ENCODE measurements around the gene NRG3.

The NRG3 gene

DNA sequence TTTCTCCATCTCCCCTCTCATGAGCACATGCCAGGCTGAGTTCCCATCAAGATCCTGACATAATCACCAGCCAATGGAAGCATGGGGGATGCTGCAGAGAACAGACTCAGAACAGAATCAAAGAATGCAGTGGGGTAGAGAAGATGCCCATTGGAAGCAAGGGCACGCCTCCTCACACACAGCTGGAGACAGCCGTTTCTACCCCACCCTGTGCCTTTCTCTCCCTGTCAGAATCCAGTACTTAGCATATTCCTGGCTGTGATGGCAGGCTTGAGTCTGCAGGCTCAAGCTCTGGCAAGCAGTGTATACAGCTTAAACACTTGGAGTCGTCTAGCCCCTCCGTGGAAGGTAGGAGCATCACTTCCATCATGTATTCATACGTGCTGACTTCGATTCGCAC is 867.9 kb downstream of the NRG3 start:
- DNase-seq: no peak

GRCh38 chr10:82750538-82750937 is 875.5 kb downstream of the NRG3 start:
- no peak for DNase-seq

DNA sequence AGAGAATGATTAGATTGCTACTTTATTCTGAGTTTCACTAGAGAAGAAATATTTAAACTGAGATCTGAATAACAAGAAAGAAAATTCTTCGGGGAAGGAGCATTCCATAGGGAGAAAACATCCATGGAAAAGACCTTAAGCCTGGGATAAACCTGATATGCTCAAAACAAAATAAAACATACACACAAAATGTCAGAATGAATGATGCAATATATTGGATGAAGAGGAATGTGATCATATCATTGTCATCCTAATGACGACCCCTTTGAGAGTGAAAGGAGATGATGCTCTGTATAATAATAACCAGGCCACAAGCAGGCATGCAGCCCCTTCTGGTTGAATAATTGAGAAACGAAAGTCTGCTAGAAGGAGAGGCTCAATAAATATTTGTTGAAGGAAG is 882.4 kb downstream of the NRG3 start:
- DNase-seq: no peak

- no peak for DNase-seq
These were observed 882.9 kb downstream of the NRG3 start for GRCh38 chr10:82757901-82758300.

- no peak for DNase-seq
These were observed 884.1 kb downstream of the NRG3 start for GRCh38 chr10:82759050-82759449.

DNA sequence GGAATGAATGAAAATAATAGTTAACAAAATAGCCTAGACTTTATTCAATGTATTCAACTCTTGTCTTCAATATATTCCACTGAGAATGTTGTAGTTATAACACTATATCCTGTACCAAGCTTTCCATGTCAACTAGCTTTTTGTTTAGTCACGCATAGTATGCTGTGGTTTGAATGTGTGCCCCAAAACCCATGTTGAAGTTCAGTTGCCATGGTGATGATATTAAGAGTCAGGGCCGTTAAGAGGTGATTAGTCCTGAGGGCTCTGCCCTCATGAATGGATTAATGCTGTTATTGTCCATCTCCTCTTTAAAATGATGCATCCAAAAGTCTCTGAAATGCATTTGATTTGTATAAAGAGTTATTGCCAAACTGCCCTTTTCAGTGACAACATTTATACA is 887.6 kb downstream of the NRG3 start:
- DNase-seq: no peak

- DNase-seq: no peak
These were observed 893.0 kb downstream of the NRG3 start for GRCh38 chr10:82768040-82768439.

- no peak for DNase-seq
These were observed 903.9 kb downstream of the NRG3 start for GRCh38 chr10:82778908-82779307.

DNA sequence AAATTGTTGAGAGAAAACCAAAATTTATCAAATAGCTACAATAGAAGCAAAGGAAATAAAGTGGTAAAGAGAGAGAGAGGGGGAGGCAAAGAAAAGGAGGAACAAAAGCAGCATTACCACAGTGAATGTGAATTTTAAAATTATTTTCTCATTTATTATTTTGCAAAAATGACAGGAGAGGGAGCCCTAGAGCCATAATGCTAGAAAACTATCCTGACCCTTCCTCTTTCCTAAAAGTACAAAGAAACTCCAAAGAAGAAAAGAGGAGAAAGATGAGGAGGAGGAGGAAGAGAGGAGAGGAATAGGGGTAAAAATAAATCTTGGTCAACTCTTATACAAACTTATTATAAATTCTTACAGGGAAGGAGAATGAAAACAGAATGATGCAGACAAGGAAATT is 921.5 kb downstream of the NRG3 start:
- DNase-seq: no peak

DNA sequence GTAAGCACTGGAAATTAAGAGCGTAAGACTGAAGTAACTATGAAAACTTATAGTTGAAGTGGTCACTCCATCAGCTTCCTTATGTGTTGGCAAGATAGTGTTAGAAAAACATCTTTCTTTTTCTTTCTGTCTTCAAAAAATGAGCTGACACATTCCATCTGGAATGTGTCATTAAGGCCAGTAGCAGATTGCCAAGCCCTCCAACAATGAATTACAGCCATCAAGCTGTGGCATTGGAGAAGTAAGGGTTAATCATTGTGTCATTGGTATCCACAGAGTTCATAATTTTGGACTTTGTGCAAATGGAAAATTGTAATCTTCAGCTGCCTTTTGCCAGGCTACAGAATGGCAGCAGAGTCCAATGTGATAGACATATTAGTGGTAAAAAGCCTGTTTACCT is 926.3 kb downstream of the NRG3 start:
- DNase-seq: no peak

GRCh38 chr10:82811621-82812020 is 936.6 kb downstream of the NRG3 start:
- no peak for DNase-seq

GRCh38 chr10:82813856-82814255 is 938.9 kb downstream of the NRG3 start:
- no peak for DNase-seq

DNA sequence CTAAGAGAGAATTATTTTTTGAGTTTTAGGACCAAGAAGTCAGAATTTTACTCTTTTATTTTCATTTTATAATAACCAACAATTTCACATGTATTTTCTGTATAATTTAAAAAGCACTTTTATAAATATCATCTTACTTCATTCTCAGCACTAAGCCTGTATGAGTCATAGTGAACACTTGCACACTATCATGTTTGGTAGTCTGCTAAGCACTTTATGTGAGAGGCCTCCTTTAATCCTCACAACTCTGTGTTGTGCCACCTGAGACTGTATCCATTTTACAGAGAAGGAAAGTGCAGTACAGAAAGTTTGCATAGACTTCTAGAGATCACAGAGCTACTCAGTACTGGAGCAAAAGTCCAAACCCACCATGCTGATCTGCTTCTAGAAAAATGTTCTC is 939.6 kb downstream of the NRG3 start:
- no peak for DNase-seq

GRCh38 chr10:82815680-82816079 is 940.7 kb downstream of the NRG3 start:
- DNase-seq: no peak

DNA sequence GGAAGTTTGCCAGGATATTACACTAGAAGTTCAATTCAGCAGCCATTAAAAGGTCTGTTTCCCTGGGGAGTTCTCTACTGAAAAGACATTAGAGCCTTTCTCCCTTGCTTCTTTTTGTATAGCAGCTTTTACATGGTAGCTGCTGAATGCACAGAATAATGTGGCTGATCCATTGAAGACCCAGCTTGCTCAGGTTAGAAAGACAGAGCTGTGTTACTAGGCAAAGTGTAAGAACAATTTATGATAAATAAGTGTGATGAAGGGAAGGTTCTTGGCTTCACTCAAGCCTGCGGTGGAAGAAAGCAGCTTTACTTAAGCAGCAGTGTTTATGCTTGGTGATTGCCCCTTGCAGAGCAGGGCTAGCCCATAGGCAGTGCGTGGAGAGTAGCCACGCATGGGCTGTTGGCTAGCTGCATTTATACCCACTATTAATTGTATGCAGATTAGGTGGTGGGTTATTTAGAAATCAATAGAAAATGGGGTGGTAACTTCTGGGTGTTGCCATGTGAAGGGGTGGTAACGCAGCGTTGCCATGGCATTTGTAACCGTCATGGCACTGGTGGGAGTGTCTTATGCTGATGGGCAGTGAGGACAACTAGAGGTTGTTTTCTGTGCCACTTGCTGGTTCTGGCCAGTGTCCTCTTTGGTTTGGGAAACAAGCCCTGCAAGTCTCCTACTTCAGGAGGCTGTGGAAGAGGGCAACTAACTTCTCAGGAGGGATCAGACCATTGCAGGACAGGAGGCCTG is 942.9 kb downstream of the NRG3 start:
- DNase-seq: no peak

DNA sequence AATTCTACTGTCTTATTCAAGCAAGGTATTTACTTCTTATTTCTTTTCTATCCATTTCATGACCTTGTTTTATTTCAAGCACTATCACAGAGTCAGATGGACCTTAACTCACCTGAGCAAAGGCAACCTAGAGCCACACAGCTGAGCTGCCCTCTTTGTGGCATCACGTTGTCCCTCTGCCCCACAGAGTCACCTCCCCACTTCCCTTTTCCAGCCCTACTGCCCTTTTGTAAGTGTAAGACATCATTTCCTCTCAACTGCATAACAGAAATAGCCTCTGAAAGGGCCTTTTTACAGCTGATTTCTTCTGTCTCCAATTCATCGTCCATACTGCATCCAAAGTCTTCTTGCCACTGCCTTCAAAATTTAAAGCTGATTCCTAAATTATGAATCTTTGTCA is 946.0 kb downstream of the NRG3 start:
- no peak for DNase-seq

DNA sequence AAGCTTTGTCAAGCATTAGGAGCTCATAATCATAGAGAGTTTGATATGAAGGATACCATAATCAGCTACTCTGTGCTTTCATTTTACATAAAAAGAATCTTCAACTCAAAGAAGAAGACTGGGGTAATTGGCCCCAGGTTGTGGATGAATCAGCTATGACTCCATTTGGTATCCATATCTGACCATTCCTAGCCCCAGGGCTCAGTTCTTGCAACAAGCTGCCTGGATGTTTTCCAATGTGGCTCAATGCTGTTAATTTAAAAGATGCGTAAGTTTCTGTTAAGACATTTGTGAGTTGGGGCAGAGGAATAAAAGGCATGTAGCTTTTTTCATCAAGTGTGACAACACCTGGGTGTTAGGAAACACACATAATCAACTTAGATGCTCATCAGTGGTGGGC is 951.1 kb downstream of the NRG3 start:
- no peak for DNase-seq

DNA sequence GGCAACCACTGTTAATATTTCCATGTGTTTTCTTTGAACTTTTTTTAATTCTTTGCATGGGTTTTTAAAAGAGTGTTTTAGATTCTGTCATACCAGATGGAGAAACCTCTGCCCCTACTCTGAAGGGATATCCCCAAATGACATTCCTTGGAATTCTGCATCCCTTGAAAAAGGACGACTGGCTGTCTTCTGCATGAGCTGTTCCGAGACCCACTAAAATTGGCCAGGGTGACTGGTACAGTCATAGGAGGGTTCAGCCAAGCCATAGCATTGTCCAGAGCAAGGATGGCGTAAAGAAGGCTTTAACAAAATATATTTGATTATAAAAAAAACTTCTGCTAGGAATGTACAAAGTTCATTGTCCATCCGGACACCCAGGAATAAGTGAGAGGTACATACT is 952.9 kb downstream of the NRG3 start:
- no peak for DNase-seq

DNA sequence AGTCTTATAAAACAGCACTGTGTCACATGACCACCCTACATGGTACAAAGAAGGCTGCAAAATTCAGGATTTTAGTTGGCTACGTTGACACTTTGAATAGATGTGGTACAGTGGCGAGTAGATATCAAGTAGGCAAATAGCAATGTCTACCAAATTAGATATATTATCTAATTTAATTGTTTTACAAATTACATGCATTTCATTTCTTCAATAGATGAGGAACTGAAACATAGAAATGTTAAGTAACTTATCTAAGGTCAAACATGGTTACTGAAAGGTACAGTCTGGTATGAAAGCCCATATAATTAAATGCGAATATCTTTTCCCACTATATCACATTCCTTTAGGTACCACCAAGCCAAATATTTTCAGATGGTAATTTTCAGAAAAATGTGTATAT is 972.2 kb downstream of the NRG3 start:
- DNase-seq: no peak

DNA sequence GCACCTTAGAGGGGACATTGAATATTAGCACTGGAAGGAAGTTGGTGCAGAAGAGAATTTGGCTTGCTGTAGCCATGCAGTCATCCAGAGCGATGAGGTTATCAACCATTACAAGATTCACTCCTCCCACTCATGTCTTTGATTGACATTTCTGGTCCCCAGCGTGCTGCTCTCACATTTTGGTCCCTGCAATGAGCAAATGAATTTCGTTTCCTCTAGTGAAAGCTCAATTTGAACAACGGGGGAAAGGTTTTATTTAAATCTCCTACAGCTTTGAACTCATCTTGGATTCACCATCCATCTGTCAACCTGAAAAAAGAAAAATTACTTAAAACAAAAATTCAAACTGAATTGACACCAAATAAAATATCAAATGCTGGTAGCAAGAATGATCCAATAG is 975.2 kb downstream of the NRG3 start:
- no peak for DNase-seq

DNA sequence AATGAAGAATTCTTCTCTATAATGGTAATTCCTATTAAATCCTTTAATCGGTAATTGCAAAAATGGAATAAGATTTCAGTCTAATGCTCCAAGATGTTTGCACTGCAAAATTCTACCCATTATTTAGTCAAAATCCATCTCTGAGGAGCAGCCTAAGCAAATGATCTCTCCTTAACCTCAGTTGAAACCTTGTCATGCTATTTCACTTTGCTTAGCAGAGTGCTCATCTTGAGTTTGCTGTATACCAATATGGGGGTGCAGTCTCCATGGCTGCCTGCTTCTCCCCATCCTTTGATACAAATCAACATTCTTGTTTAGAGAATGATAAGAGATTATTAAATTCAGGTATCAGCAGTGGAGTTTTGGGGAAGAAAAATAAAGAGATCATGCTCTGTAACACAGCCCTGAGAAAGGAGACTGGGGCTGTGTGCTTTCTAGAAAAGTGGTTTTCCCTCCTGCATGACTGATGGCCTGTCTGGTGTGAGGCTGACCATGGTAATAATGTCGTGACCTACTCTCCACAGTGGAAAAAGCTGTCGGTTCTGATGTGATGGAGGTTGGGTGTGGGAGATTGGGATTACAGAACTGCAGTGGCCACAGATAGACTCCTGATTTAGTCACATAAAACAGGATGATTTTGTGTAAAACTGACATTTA is 982.1 kb downstream of the NRG3 start:
- no peak for DNase-seq

- DNase-seq: no peak
These were observed 986.9 kb downstream of the NRG3 start for GRCh38 chr10:82861889-82862288.

GRCh38 chr10:82865366-82865765 is 990.4 kb downstream of the NRG3 start:
- DNase-seq: no peak

GRCh38 chr10:82866424-82867020 is 991.5 kb downstream of the NRG3 start:
- DNase-seq: no peak

- DNase-seq: no peak
These were observed 992.1 kb downstream of the NRG3 start for GRCh38 chr10:82867056-82867455.
